ENCODE data around the gene KLHDC10.
A peak's percentile ranks its signal among the peaks of the same experiment; 100 is the strongest.
"Not testable (repeated sequence)": the region's sequence is repeated elsewhere in the genome, so short reads cannot be mapped to it uniquely, and the experiment has no call there.

KLHDC10 gene

DNA sequence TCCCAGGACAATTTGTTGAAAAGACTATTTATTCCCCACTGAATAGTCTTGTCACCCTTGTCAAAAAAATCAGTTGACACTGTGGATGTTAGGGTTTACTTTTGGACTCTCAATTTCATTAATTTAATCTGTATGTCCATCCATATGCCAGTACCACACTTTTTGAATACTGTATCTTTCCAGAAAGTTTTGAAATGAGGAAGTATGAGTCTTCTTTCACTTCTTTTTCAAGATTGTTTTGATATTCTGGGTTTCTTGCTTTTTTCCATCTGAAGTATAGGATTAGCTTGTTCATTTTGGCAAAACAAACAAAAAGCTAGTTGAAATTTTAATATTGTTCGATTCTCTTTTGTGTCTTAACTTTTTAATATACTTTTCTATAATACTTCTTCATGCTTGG is 21.7 kb downstream of the KLHDC10 start:
- H3K9me3 Mint-ChIP-seq: no peaks in the 10 kb centered on the region
- ATAC-seq (ENCODE audit: low read depth) (peak; percentile 55), DNase-seq (ENCODE audit: low spot score in 2 of 2) (no peak)
- no peaks in the 10 kb centered on the region for H3K27me3 Mint-ChIP-seq
- H3K4me1 Mint-ChIP-seq: peaks cover 26% of the 10 kb centered on the region
- H3K27ac Mint-ChIP-seq: peak overlapping the region; percentile 84
- peak overlapping the region; percentile 27 for H3K4me3 Mint-ChIP-seq
- peaks cover 6% of the 10 kb centered on the region for H3K36me3 Mint-ChIP-seq

DNA sequence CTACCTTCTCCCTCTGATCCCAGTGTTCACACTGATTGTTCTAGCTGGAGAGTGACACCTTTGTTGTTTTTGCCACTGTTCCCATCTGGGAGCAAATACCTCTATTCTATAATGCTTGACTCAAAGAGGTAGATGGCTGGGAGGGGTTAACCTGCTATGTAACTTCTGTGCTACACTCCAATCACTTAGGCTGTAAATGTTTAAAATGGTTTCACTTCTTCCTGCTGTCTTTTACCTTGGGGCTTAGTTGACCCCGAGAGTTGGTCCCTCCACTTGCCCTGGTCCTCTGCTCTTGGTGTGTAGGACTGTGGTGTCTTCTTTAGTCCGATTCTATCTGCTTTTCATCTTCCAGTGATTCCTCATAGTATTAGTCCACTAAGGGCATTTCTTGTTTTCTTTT is 22.3 kb downstream of the KLHDC10 start:
- peak overlapping the region; percentile 79 for H3K4me3 Mint-ChIP-seq
- no peaks in the 10 kb centered on the region for H3K9me3 Mint-ChIP-seq
- peak; percentile 55 for ATAC-seq (ENCODE audit: low read depth)

DNA sequence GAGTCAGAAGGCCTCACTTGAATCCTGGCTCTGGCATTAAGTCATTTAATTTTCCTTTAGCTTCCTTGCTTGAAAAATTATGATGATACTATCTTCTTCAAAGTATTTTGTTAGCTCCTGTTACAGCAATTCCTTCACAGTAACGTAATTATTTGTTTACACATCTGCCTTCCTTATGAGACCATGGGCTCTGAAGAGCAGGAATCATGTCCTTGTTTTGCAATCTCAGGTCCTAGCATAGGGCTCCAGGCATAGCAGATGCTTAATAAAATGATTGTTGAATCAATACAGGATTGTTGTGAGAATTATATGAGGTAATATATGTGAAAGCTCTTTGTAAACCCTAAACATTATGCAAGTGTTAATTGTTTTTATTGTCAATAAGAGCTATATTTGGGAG is 25.5 kb downstream of the KLHDC10 start:
- Mint-ChIP-seq H3K4me1 (peaks cover 27% of the 10 kb centered on the region), H3K36me3 (peaks cover 10% of the 10 kb centered on the region), H3K27ac (no peak overlapping the region), H3K27me3 (no peaks in the 10 kb centered on the region), H3K9me3 (no peaks in the 10 kb centered on the region), H3K4me3 (no peak overlapping the region)
- ATAC-seq (ENCODE audit: low read depth) (no peak), DNase-seq (ENCODE audit: low spot score in 2 of 2) (no peak)

More for the DNA sequence above, 22.3 kb downstream of the KLHDC10 start:
- peaks cover 20% of the 10 kb centered on the region for H3K4me1 Mint-ChIP-seq
- no peaks in the 10 kb centered on the region for H3K27me3 Mint-ChIP-seq
- peak overlapping the region; percentile 84 for H3K27ac Mint-ChIP-seq
- DNase-seq (ENCODE audit: low spot score in 2 of 2): no peak
- peaks cover 6% of the 10 kb centered on the region for H3K36me3 Mint-ChIP-seq

DNA sequence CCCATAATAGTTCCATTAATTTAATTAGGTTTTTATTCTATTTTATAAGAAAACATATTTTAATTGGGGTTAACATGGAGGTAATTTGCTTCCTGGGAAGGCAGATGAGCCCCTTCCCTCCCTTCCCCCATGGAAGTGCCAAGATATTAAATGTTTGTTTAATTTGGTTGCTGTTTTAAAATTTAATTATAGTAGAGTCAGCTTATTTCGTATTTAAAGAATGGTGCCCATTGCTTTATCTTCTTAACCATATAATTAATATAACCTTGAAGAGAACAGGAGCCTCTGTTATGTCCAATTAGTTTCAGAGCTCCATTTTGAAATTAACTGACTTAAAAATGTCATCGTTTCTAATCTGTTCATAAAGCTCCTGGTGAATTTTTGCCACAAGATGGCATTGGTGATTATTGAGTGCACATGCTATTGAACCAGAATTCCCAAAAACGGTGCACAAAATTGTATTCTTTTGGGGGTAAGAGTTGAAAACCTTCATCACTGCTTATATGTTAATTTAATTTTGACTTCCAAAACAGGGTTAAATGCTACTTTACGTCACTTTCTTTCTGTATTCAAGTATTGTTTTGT is 26.0 kb downstream of the KLHDC10 start:
- H3K27me3 Mint-ChIP-seq: no peaks in the 10 kb centered on the region
- ATAC-seq (ENCODE audit: low read depth): no peak
- peaks cover 25% of the 10 kb centered on the region for H3K4me1 Mint-ChIP-seq
- H3K36me3 Mint-ChIP-seq: peaks cover 9% of the 10 kb centered on the region
- H3K4me3 Mint-ChIP-seq: no peak overlapping the region
- no peak for DNase-seq (ENCODE audit: low spot score in 2 of 2)
- no peaks in the 10 kb centered on the region for H3K9me3 Mint-ChIP-seq
- H3K27ac Mint-ChIP-seq: no peak overlapping the region

- H3K4me1 Mint-ChIP-seq: peaks cover 20% of the 10 kb centered on the region
- no peak for DNase-seq (ENCODE audit: low spot score in 2 of 2)
- peaks cover 8% of the 10 kb centered on the region for H3K36me3 Mint-ChIP-seq
- H3K27me3 Mint-ChIP-seq: no peaks in the 10 kb centered on the region
- H3K9me3 Mint-ChIP-seq: no peaks in the 10 kb centered on the region
- no peak for ATAC-seq (ENCODE audit: low read depth)
- H3K4me3 Mint-ChIP-seq: no peak overlapping the region
- no peak overlapping the region for H3K27ac Mint-ChIP-seq
These were observed 29.0 kb downstream of the KLHDC10 start for GRCh38 chr7:130099331-130099730.

DNA sequence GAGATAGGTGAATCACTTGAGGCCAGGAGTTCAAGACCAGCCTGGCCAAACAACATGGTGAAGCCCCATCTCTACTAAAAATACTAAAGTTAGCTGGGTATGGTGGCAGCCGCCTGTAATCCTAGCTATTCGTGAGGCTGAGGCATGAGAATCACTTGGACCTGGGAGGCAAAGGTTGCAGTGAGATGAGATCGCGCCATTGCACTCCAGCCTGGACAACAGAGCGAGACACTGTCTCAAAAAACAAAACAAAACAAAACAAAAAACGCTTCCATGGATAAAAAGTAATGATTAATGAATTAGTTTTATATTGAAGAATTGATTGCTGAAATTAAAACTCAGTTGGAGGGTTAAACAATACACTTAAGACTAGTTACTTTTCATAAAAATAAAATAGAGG is 32.3 kb downstream of the KLHDC10 start:
- Mint-ChIP-seq H3K9me3 (no peaks in the 10 kb centered on the region), H3K36me3 (peaks cover 11% of the 10 kb centered on the region), H3K27me3 (no peaks in the 10 kb centered on the region), H3K27ac (no peak overlapping the region), H3K4me1 (peaks cover 17% of the 10 kb centered on the region), H3K4me3 (no peak overlapping the region)
- ATAC-seq (ENCODE audit: low read depth): no peak
- DNase-seq (ENCODE audit: low spot score in 2 of 2): no peak

- no peak overlapping the region for H3K4me3 Mint-ChIP-seq
- H3K36me3 Mint-ChIP-seq: peaks cover 5% of the 10 kb centered on the region
- ATAC-seq (ENCODE audit: low read depth) (no peak), DNase-seq (ENCODE audit: low spot score in 2 of 2) (no peak)
- no peak overlapping the region for H3K27ac Mint-ChIP-seq
- H3K9me3 Mint-ChIP-seq: no peaks in the 10 kb centered on the region
- H3K27me3 Mint-ChIP-seq: no peaks in the 10 kb centered on the region
- H3K4me1 Mint-ChIP-seq: peaks cover 10% of the 10 kb centered on the region
These were observed 37.8 kb downstream of the KLHDC10 start for GRCh38 chr7:130107949-130108674.

DNA sequence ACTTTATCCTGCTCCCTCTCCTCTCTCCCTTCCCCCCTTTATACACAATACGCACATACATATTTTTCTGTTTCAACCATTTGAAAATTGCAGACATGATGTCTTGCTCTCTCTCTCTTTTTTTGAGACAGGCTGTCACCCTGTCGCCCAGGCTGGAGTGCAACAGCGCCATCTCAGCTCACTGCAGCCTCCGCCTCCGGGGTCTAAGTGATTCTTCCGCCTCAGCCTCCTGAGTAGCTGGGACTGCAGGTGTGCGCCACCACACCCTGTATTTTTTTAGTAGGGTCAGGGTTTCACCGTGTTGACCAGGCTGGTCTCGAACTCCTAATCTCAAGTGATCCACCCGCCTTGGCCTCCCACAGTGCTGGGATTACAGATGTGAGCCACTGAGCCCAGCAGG is 38.5 kb downstream of the KLHDC10 start:
- Mint-ChIP-seq H3K27ac (no peak overlapping the region), H3K4me3 (no peak overlapping the region), H3K36me3 (peaks cover 5% of the 10 kb centered on the region), H3K4me1 (peaks cover 10% of the 10 kb centered on the region), H3K27me3 (no peaks in the 10 kb centered on the region), H3K9me3 (no peaks in the 10 kb centered on the region)
- ATAC-seq (ENCODE audit: low read depth) (no peak), DNase-seq (ENCODE audit: low spot score in 2 of 2) (no peak)

- H3K4me1 Mint-ChIP-seq: peaks cover 21% of the 10 kb centered on the region
- H3K27me3 Mint-ChIP-seq: no peaks in the 10 kb centered on the region
- H3K4me3 Mint-ChIP-seq: no peak overlapping the region
- ATAC-seq (ENCODE audit: low read depth): no peak
- no peak for DNase-seq (ENCODE audit: low spot score in 2 of 2)
- H3K36me3 Mint-ChIP-seq: peaks cover 6% of the 10 kb centered on the region
- H3K9me3 Mint-ChIP-seq: peaks cover 2% of the 10 kb centered on the region
- H3K27ac Mint-ChIP-seq: no peak overlapping the region
These were observed 41.8 kb downstream of the KLHDC10 start for GRCh38 chr7:130112093-130112492.

DNA sequence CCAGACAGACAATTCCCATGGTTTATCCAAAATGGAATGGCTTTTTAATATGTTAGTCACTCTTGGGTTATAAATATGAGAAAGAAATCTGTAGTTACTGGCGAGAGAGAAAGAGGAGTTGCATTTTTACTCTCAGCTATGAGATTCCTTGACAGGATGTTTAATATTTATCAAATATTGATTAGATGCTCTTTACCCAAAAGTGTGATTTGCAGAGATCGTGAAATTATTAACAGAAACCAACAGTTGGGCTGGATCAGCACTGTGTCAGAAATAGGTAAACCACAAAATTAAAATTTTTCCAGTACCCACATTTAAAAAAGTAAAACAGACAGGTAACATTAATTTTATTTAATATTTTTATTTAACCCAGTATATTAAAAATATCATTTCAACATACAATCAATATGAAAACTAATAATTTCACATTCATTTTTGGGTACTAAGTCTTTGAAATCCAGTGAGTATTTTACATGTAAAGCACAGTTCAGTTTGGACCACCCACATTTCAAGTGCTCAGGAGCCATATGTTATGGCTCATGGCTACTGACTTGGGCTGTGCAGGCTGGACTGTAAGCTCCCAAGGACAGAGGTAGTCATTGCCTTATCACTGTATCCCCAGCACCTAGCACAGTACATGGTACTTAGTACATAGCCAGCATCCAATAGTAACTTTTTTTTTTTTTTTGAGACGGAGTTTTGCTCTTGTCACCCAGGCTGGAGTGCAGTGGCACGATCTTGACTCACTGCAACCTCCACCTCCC is 42.5 kb downstream of the KLHDC10 start:
- peaks cover 2% of the 10 kb centered on the region for H3K9me3 Mint-ChIP-seq
- H3K4me1 Mint-ChIP-seq: peaks cover 21% of the 10 kb centered on the region
- ATAC-seq (ENCODE audit: low read depth) (no peak), DNase-seq (ENCODE audit: low spot score in 2 of 2) (no peak)
- H3K27me3 Mint-ChIP-seq: no peaks in the 10 kb centered on the region
- H3K36me3 Mint-ChIP-seq: peaks cover 8% of the 10 kb centered on the region
- H3K27ac Mint-ChIP-seq: no peak overlapping the region
- H3K4me3 Mint-ChIP-seq: no peak overlapping the region

- Mint-ChIP-seq H3K27ac (peak overlapping the region; percentile 45), H3K4me1 (peaks cover 23% of the 10 kb centered on the region), H3K36me3 (peaks cover 11% of the 10 kb centered on the region)
- not testable (repeated sequence) for DNase-seq (ENCODE audit: low spot score in 2 of 2); H3K27me3 Mint-ChIP-seq; H3K9me3 Mint-ChIP-seq; H3K4me3 Mint-ChIP-seq; ATAC-seq (ENCODE audit: low read depth)
These were observed 43.1 kb downstream of the KLHDC10 start for GRCh38 chr7:130113426-130113805.

DNA sequence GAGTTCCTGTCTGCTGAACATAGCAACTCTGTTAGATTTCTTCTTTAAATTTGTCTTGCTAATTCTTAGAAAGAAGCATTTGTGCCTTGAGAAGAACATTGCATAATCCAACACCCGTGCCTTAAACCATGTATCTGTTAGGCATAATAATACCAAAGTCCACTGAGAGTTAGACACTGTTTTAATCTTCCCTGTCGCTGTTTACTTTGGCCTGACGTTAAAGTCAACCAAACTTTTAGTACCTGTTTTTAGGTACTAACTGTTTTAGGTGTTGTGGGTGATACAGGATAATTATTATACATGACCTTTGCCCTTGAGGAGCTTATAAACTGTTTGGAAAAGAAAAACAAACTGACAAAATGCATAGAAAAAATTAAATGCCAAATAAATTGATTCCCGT is 43.6 kb downstream of the KLHDC10 start:
- DNase-seq (ENCODE audit: low spot score in 2 of 2) (no peak), ATAC-seq (ENCODE audit: low read depth) (no peak)
- Mint-ChIP-seq H3K9me3 (peaks cover 2% of the 10 kb centered on the region), H3K4me3 (no peak overlapping the region), H3K27ac (peak overlapping the region; percentile 45), H3K4me1 (peaks cover 23% of the 10 kb centered on the region), H3K27me3 (no peaks in the 10 kb centered on the region), H3K36me3 (peaks cover 11% of the 10 kb centered on the region)

GRCh38 chr7:130114374-130114773 is 44.0 kb downstream of the KLHDC10 start:
- Mint-ChIP-seq H3K4me3 (no peak overlapping the region), H3K27ac (peak overlapping the region; percentile 30), H3K27me3 (no peaks in the 10 kb centered on the region), H3K36me3 (peaks cover 11% of the 10 kb centered on the region), H3K4me1 (peaks cover 23% of the 10 kb centered on the region), H3K9me3 (peaks cover 2% of the 10 kb centered on the region)
- DNase-seq (ENCODE audit: low spot score in 2 of 2) (peak in 1 of 2 donors; percentile 4), ATAC-seq (ENCODE audit: low read depth) (peak; percentile 80)

GRCh38 chr7:130114776-130115175 is 44.4 kb downstream of the KLHDC10 start:
- H3K36me3 Mint-ChIP-seq: peaks cover 13% of the 10 kb centered on the region

More at GRCh38 chr7:130114776-130115175, 44.4 kb downstream of the KLHDC10 start:
- H3K27ac Mint-ChIP-seq: peak overlapping the region; percentile 30
- H3K4me1 Mint-ChIP-seq: peaks cover 23% of the 10 kb centered on the region
- ATAC-seq (ENCODE audit: low read depth) (no peak), DNase-seq (ENCODE audit: low spot score in 2 of 2) (no peak)
- peaks cover 2% of the 10 kb centered on the region for H3K9me3 Mint-ChIP-seq
- H3K4me3 Mint-ChIP-seq: no peak overlapping the region
- no peaks in the 10 kb centered on the region for H3K27me3 Mint-ChIP-seq

Data from memory B cell (primary cell).